Omental fat pad (tissue), 4 donors: ENCODE measurements around the gene PDE11A. TPM values are rescaled to one million over a fixed set of nuclear protein-coding genes. Genes with fewer than 3 reads are reported as not detected.

ENCODE experiments used
- ATAC-seq: fragments of 150-250 bp; one replicate; pipeline ENCODE4 v1.9.1; 2016; ENCODE audit warnings: mild to moderate bottlenecking, moderate library complexity; ENCODE audit not compliant: low FRiP score
- DNase-seq: peaks from one replicate; pipeline ENCODE4 v3.0.0-alpha.2; 2019; ENCODE audit warnings: low spot score
- CTCF ChIP-seq, 3 donors: fragments of 450-650 bp; IDR thresholded peaks; one replicate each; pipeline ENCODE4 v1.5.1; 2016 to 2017; ENCODE audit warnings: antibody characterized with exemption in 3 of 3, mild to moderate bottlenecking in 3 of 3, moderate library complexity in 2 of 3
- total RNA-seq, 4 donors: library from RNA; depleted of rRNA; stranded (reverse); fragments of >200 nt; gene quantifications; one replicate each; pipeline ENCODE4 v1.1.0, GENCODE V29; 2016

PDE11A gene
- total RNA-seq, 4 donors from 2014 or later: 0.16 to 0.65 TPM; not detected in 2

- DNase-seq (no peak), ATAC-seq (no peak)
- no peak for TF ChIP-seq CTCF (IDR thresholded peaks at IDR 0.05)
Measured at GRCh38 chr2:177641331-177641730, 431.2 kb downstream of the PDE11A start.

GRCh38 chr2:177640423-177640822 lies 432.2 kb downstream of the PDE11A start:
- no peak for TF ChIP-seq CTCF (IDR thresholded peaks at IDR 0.05)
- DNase-seq: no peak

GRCh38 chr2:177639262-177639914 lies 433.2 kb downstream of the PDE11A start:
- no peak for DNase-seq
- TF ChIP-seq CTCF (IDR thresholded peaks at IDR 0.05): no peak
- no peak for ATAC-seq

More at GRCh38 chr2:177640423-177640822, 432.2 kb downstream of the PDE11A start:
- no peak for ATAC-seq

- no peak for DNase-seq
- no peak for TF ChIP-seq CTCF (IDR thresholded peaks at IDR 0.05)
- no peak for ATAC-seq
Measured at GRCh38 chr2:177638507-177638906, 434.1 kb downstream of the PDE11A start.

- ATAC-seq (no peak), DNase-seq (no peak)
- TF ChIP-seq CTCF (IDR thresholded peaks at IDR 0.05): no peak
Measured at GRCh38 chr2:177636672-177637071, 435.9 kb downstream of the PDE11A start.

GRCh38 chr2:177635696-177636095 lies 436.9 kb downstream of the PDE11A start:
- TF ChIP-seq CTCF (IDR thresholded peaks at IDR 0.05): no peak
- no peak for ATAC-seq
- DNase-seq: no peak

- no peak for DNase-seq
- no peak for TF ChIP-seq CTCF (IDR thresholded peaks at IDR 0.05)
- no peak for ATAC-seq
Measured at GRCh38 chr2:177633910-177634294, 438.7 kb downstream of the PDE11A start.
